ENCODE results near the gene CCDC82.
"Not testable (repeated sequence)": the region's sequence is repeated elsewhere in the genome, so short reads cannot be mapped to it uniquely, and the experiment has no call there.

CCDC82 gene

GRCh38 chr11:96389720-96390487 is at the start of gene CCDC82, which contains the start of gene JRKL:
TSS of gene CCDC82 (minus strand) at chr11:96389912. CDS start at chr11:96384747, 5,165 bp downstream.
TSS of gene JRKL (plus strand) at chr11:96390013. CDS start at chr11:96390650, 637 bp downstream.
- DNase-seq (ENCODE audit: low read depth in 2 of 2) = peak; percentile 98

- DNase-seq (ENCODE audit: low read depth in 2 of 2) = not testable (repeated sequence)
Observed at GRCh38 chr11:96432654-96433053, 42.9 kb upstream of the CCDC82 start.

GRCh38 chr11:96430668-96431067 is 41.0 kb upstream of the CCDC82 start:
- DNase-seq (ENCODE audit: low read depth in 2 of 2) = no peak

- DNase-seq (ENCODE audit: low read depth in 2 of 2) = no peak
Observed at GRCh38 chr11:96424693-96425092, 35.0 kb upstream of the CCDC82 start.

- no peak for DNase-seq (ENCODE audit: low read depth in 2 of 2)
Observed at GRCh38 chr11:96413408-96413807, 23.7 kb upstream of the CCDC82 start.

- no peak for DNase-seq (ENCODE audit: low read depth in 2 of 2)
Observed at GRCh38 chr11:96412761-96413381, 23.2 kb upstream of the CCDC82 start.

GRCh38 chr11:96411412-96411811 is 21.7 kb upstream of the CCDC82 start:
- not testable (repeated sequence) for DNase-seq (ENCODE audit: low read depth in 2 of 2)

- no peak for DNase-seq (ENCODE audit: low read depth in 2 of 2)
Observed at GRCh38 chr11:96400697-96401096, 11.0 kb upstream of the CCDC82 start.

- no peak for DNase-seq (ENCODE audit: low read depth in 2 of 2)
Observed at GRCh38 chr11:96397863-96398262, 8.2 kb upstream of the CCDC82 start.

- DNase-seq (ENCODE audit: low read depth in 2 of 2) = no peak
Observed at GRCh38 chr11:96396637-96397036, 6.9 kb upstream of the CCDC82 start.

GRCh38 chr11:96394773-96395172 is 5.1 kb upstream of the CCDC82 start:
- DNase-seq (ENCODE audit: low read depth in 2 of 2) = no peak

GRCh38 chr11:96393753-96394348 is 4.1 kb upstream of the CCDC82 start:
- no peak for DNase-seq (ENCODE audit: low read depth in 2 of 2)

- DNase-seq (ENCODE audit: low read depth in 2 of 2) = no peak
Observed at GRCh38 chr11:96391698-96392307, 2.1 kb upstream of the CCDC82 start.

- no peak for DNase-seq (ENCODE audit: low read depth in 2 of 2)
Observed at GRCh38 chr11:96390488-96390792, 728 bp upstream of the CCDC82 start.

- DNase-seq (ENCODE audit: low read depth in 2 of 2) = no peak
Observed at GRCh38 chr11:96388891-96389719, 607 bp downstream of the CCDC82 start.

GRCh38 chr11:96385187-96385586 is 4.5 kb downstream of the CCDC82 start:
- DNase-seq (ENCODE audit: low read depth in 2 of 2) = no peak

GRCh38 chr11:96384156-96384555 is 5.6 kb downstream of the CCDC82 start:
- no peak for DNase-seq (ENCODE audit: low read depth in 2 of 2)

GRCh38 chr11:96376796-96377195 is 12.9 kb downstream of the CCDC82 start:
- no peak for DNase-seq (ENCODE audit: low read depth in 2 of 2)

- no peak for DNase-seq (ENCODE audit: low read depth in 2 of 2)
Observed at GRCh38 chr11:96373826-96374225, 15.9 kb downstream of the CCDC82 start.

GRCh38 chr11:96367342-96367741 is 22.4 kb downstream of the CCDC82 start:
- DNase-seq (ENCODE audit: low read depth in 2 of 2) = no peak

- DNase-seq (ENCODE audit: low read depth in 2 of 2) = no peak
Observed at GRCh38 chr11:96366024-96366423, 23.7 kb downstream of the CCDC82 start.

- no peak for DNase-seq (ENCODE audit: low read depth in 2 of 2)
Observed at GRCh38 chr11:96365493-96365892, 24.2 kb downstream of the CCDC82 start.

Measured in stimulated activated CD8-positive, alpha-beta memory T cell treated with anti-CD3 and anti-CD28 coated beads, Interleukin-7, amount 100 ng/mL, for 1 hour (primary cell).